Upper lobe of left lung (tissue), 4 donors: ENCODE measurements around the gene SUPT6H.

ENCODE experiments used
- EP300 ChIP-seq, 4 donors: sonication (generic); formaldehyde crosslinking; IDR thresholded peaks; one replicate each; pipeline ENCODE4 v1.5.1; 2017; ENCODE audit warnings: antibody characterized with exemption in 4 of 4, control low read depth in 2 of 4
- POLR2A ChIP-seq, 4 donors: fragments of 450-650 bp; IDR thresholded peaks; one replicate each; pipeline ENCODE4 v1.5.1; 2016 to 2017; ENCODE audit warnings: antibody characterized with exemption in 4 of 4, mild to moderate bottlenecking in 2 of 4
- TF ChIP-seq, protein P1 (sequence below), 6 experiments: fragments of 450-650 bp in 4 of 6; fragments of 200-600 bp in 2 of 6; sonication (generic) in 2 of 6; IDR thresholded peaks; one replicate each; pipeline ENCODE4 v1.5.1; 2016 to 2019; ENCODE audit warnings: antibody characterized with exemption in 6 of 6

DNA sequence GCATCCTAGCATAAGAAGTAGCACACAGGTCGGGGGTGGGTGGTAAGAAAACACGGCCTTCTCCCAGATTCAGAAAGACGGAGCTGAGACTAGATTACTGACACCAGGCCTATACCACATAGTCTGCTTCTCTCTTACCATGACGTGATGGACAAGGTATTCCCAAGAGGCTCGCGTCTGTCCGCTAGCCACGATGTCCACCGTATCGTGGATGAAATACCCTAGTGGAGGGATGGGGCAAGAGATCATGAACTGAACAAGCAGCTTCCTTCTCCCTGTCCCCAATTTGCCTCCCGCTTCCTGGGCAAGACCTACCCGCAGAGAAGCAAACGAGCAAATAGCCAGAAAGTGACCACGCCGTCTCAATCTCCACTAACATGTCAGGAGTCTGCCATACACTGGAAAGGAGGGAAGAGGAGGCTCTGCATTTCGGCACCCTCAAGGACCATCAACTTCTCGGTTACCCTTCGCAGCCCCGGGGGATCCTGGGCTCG, 63.2 kb downstream of the SUPT6H start:
- TF ChIP-seq POLR2A (IDR thresholded peaks at IDR 0.05) = no peak
- TF ChIP-seq, protein P1, sequence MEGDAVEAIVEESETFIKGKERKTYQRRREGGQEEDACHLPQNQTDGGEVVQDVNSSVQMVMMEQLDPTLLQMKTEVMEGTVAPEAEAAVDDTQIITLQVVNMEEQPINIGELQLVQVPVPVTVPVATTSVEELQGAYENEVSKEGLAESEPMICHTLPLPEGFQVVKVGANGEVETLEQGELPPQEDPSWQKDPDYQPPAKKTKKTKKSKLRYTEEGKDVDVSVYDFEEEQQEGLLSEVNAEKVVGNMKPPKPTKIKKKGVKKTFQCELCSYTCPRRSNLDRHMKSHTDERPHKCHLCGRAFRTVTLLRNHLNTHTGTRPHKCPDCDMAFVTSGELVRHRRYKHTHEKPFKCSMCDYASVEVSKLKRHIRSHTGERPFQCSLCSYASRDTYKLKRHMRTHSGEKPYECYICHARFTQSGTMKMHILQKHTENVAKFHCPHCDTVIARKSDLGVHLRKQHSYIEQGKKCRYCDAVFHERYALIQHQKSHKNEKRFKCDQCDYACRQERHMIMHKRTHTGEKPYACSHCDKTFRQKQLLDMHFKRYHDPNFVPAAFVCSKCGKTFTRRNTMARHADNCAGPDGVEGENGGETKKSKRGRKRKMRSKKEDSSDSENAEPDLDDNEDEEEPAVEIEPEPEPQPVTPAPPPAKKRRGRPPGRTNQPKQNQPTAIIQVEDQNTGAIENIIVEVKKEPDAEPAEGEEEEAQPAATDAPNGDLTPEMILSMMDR (IDR thresholded peaks at IDR 0.05) = no peak
- TF ChIP-seq EP300 (IDR thresholded peaks at IDR 0.05) = no peak
